GM19328 (cell line): Measurements from ENCODE around the gene PTGR2.
"Not testable (repeated sequence)": the region's sequence is repeated elsewhere in the genome, so short reads cannot be mapped to it uniquely, and the experiment has no call there.

ENCODE experiments used
- ATAC-seq: cut with Tn5 transposase; IDR thresholded peaks from one replicate; pipeline ENCODE4 v1.9.1; 2021; ENCODE audit warnings: mild to moderate bottlenecking, moderate library complexity; ENCODE audit not compliant: unreplicated experiment

Gene PTGR2

GRCh38 chr14:73829526-73830431, 21.9 kb upstream of the PTGR2 start:
- no peak for ATAC-seq

- no peak for ATAC-seq
Measured at GRCh38 chr14:73833034-73833433, 18.6 kb upstream of the PTGR2 start.

DNA sequence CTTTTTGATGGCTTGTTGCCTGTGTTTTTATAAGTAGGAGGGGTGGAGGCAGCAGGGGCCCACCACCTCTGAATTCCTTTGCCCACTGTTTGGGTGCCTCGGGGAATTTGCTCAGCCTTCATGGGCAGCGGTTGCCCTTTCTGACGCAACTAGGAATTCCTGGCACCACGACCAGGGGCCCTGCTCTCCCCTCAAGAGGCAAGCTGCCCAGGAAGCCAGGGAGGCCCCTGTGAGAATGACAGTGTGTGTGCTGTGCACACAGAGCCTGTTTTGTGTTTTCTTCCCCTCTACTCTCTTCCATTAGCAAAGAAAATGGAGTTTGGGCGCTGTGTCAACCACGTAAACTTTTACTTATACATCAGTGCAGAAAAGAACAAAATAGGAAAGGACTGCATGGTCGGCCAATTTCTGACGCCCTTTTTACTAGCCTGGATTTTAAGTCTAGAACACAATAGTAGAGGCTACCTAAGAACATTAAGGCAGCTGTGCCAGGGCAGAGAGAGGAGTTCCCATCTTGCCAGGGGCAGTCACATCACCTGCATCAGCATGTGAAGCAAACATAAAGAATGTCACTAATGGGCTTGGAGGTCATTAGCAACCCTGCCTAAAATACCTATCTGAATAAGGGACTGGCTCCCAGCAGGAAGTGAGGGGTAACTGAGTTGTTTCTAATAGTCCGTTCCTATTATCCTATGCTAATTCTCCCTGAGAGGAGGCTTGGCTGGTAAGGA, 17.9 kb upstream of the PTGR2 start:
- ATAC-seq = no peak

DNA sequence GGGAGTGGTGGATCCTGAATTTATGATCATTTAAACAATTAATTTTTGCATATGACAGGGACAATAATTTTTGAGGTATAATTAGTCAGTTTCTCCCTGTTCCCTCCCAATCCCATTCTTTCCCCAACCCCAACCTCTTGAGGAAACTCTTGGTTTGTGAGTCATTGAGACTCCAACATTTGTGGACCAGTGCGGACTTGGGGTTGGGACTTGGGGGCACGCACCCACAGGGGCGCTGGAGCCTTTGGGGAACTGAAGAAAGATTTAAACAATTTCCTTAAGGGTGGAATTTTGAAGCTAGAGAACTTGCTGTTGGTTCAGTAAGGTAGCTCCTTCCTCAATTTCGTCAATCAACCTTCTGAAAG, 17.4 kb upstream of the PTGR2 start:
- ATAC-seq = no peak

DNA sequence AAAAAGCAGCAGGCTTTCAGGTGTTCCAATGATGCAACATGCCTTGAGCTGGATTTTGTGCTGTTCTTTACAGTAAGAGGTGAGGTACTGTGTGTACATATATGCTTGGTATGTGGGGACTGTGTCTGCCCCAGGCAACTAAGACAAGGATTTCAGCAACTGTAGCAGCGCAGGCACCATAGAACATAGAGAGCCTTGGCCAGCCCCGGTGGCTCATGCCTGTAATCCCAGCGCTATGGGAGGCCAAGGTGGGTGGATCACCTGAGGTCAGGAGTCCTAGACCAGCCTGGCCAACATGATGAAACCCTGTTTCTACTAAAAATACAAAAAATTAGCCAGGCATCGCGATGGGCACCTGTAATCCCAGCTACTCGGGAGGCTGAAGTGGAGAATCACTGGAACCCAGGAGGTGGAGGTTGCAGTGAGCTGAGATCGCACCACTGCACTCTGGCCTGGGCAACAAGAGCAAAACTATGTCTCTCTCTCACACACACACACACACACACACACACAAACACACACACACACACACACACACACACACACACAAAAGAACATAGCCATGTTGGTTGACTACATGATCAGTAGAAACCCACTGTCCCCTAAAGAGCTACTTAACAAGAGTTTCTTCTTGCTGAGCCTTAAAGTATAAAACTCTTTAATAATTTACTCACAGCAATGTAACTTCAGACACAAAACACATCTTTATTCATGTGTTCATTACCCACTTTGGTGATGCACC, 13.2 kb upstream of the PTGR2 start:
- ATAC-seq = not testable (repeated sequence)

- no peak for ATAC-seq
Measured at GRCh38 chr14:73842201-73842600, 9.4 kb upstream of the PTGR2 start.

- ATAC-seq = no peak
Measured at GRCh38 chr14:73842851-73843250, 8.8 kb upstream of the PTGR2 start.

- ATAC-seq = no peak
Measured at GRCh38 chr14:73843296-73843695, 8.3 kb upstream of the PTGR2 start.

DNA sequence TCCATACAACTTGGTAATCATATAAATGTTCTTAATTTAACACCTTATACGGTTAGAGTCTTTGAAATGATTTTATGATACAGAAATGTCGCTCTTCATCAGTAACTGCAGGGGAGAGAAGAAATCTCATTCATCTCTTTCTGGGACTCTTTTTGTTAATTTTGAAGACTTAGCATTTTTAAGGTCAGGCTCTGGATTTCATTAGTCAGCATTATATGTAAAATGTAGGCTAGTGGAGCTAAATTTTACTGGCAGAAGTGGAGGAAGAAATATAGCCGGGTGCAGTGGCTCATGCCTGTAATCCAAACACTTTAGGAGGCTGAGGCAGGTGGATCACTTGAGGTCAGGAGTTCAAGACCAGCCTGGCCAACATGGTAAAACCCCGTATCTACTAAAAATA, 4.7 kb upstream of the PTGR2 start:
- no peak for ATAC-seq

- ATAC-seq = no peak
Measured at GRCh38 chr14:73851000-73851399, 631 bp upstream of the PTGR2 start.

- ATAC-seq = no peak
Measured at GRCh38 chr14:73859145-73859544, 7.5 kb downstream of the PTGR2 start.

GRCh38 chr14:73861073-73861472, 9.4 kb downstream of the PTGR2 start:
- ATAC-seq = no peak

DNA sequence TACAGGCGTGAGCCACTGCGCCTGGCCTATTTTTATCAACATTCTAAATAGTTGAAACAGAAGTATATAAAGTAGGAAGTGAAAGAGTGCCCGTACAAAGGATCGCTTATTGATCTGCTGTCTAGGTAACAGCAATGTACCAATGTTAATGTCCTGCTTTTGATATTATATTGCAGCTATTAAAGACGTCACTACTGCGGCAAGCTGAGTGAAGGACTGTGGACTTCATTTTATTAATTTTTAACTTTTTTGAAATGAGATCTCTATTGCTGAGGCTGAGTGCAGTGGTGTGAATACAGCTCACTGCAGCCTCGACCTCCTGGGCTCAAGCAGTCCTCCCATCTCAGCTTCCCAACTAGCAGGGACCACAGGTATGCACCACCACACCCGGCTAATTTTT, 10.8 kb downstream of the PTGR2 start:
- no peak for ATAC-seq

DNA sequence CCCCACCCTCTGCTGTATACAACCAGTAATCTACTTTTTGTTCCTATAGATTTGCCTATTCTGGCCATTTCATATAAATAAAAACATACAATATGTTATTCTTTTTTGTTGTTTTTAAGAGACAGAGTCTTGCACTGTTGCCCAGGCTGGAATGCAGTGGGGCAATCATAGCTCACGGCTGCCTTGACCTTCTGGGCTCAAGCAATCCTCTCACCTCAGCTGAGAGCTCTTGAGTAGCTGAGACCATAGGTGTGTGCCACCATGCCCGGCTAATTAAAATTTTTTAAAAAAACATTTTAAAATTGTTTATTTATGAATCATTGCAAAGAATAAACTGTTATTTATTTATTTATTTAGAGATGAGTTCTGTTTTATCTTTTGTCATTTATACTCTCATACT, 11.6 kb downstream of the PTGR2 start:
- no peak for ATAC-seq

GRCh38 chr14:73865534-73866113, 14.0 kb downstream of the PTGR2 start:
- no peak for ATAC-seq

GRCh38 chr14:73869754-73870153, 18.1 kb downstream of the PTGR2 start:
- ATAC-seq = not testable (repeated sequence)

DNA sequence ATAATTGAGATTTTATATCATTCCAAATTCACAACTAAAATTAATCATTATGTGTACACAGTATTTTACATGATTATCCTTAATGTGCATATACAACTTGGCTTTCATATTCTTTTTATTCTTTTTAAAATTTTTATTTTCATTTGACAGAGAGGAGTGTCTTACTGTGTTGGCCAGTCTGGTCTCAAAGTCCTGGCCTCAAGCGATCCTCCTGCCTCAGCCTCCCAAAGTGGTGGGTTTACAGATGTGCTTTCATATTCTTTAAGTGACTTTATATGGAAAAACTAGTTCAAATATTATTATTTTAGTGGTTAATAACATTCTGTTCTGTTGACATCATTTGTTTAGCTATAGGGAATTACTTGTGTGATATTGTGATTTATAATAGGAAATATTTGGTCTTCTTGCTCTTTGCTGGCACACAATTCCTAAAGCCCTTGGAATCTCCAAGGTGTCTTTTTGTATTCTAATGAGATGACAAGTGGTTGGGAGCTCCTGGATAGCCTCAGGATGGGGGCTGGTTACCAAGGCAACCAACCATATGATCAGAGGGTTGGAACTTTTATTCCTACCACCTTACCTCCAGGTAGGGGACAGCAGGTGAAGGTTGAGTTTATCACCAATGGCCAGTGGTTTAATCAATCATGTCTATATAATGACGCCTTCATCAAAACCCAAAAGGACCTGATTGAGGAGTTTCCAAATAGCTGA, 19.0 kb downstream of the PTGR2 start:
- ATAC-seq = no peak

- no peak for ATAC-seq
Measured at GRCh38 chr14:73873660-73874059, 22.0 kb downstream of the PTGR2 start.

DNA sequence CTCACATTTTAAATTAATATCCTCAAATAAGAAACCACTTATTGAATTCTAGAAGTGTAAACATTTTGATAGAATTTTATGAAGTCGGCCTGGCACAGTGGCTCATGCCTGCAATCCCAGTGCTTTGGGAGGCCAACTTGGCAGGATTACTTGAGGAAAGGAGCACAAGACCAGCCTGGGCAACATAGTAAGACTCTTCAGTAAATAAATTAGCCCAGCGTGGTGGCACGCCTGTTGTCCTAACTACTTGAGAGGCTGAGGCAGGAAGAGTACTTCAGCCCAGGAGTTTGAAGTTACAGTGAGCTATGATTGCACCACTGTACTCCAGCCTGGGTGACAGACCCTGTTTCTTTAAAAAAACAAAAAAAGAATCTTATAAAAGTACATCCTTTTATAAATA, 26.2 kb downstream of the PTGR2 start:
- ATAC-seq = no peak

GRCh38 chr14:73878436-73878835, 26.8 kb downstream of the PTGR2 start:
- ATAC-seq = no peak

DNA sequence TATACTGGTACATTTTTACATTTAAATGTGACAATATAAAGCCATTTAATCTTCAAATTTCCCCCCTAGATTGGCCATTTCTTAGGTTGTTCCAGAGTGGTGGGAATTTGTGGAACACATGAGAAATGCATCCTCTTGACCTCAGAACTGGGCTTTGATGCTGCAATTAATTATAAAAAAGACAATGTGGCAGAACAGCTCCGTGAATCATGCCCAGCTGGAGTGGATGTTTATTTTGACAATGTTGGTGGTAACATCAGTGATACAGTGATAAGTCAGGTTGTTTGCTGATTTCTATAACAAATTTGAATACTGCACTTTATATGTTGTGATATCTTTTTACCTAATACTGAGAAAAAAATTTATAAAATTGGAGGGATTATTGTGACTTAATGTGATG, 27.4 kb downstream of the PTGR2 start:
- no peak for ATAC-seq
